K562 (cell line): ENCODE data around the gene PHETA2. TPM values are rescaled to one million over a fixed set of nuclear protein-coding genes. Genes with fewer than 3 reads are reported as not detected.

Experiments
- ATAC-seq: fragments of 200-7000 bp; cut with Tn5 transposase; 3 replicates; pipeline ENCODE4 v1.9.1; 2020; ENCODE audit warnings: moderate library complexity
- BruUV-seq: library from RNA; stranded (reverse); fragments of 400-500 nt; replicated peaks from 2 replicates; lab custom pipeline; 2021; lab: Mats Ljungman, UMichigan
- CTCF ChIA-PET: fragments of 300-600 bp; formaldehyde crosslinking; extraction: SDS; loops from one replicate; lab custom pipeline; 2021; ENCODE audit warnings: low intra/inter-chr PET ratio; lab: Yijun Ruan, JAX
- POLR2A ChIA-PET: fragments of 300-600, 350-650 bp; sonication (Branson Sonifier 250); formaldehyde crosslinking; extraction: SDS; loops from one replicate; lab custom pipeline; 2021; ENCODE audit warnings: antibody characterized with exemption, inconsistent platforms; lab: Yijun Ruan, JAX
- DNase-seq, 4 experiments: peaks; one replicate each; pipeline versions ENCODE4 v3.0.0 to v3.0.0-alpha.2; 2011 to 2018; ENCODE audit warnings: low spot score in 3 of 4, mixed read lengths in 3 of 4; ENCODE audit errors: extremely low read depth in 1 of 4
- FAIRE-seq: peaks from 2 replicates; lab custom pipeline; 2011; peaks lifted over from hg19 to GRCh38; lab: Jason Lieb, UNC
- H2AFZ ChIP-seq: 2 replicates; pipeline ENCODE4 v1.6.0; 2011; ENCODE audit warnings: low read depth, low read length, control low read depth, inconsistent platforms
- H3K27ac ChIP-seq: fragments of 200-600 bp; 3 replicates; pipeline ENCODE4 v1.8.0; 2011; ENCODE audit warnings: low read depth, mild to moderate bottlenecking, control low read depth, inconsistent platforms, low read length, moderate library complexity, mixed read lengths; ENCODE audit errors: extremely low read depth
- H3K27me3 ChIP-seq, 2 experiments: fragments of 300-600 bp in 1 of 2; 2 replicates in 1 of 2; 3 replicates in 1 of 2; pipeline versions ENCODE4 v1.6.0 to v1.8.0; 2011; ENCODE audit warnings: inconsistent platforms in 2 of 2, low read length in 2 of 2, mild to moderate bottlenecking in 1 of 2, mixed read lengths in 1 of 2, moderate library complexity in 1 of 2; ENCODE audit not compliant: control insufficient read depth in 2 of 2, insufficient read depth in 2 of 2
- H3K36me3 ChIP-seq: fragments of 300-600 bp; 3 replicates; pipeline ENCODE4 v1.8.0; 2011; ENCODE audit warnings: mild to moderate bottlenecking, low read length, inconsistent platforms; ENCODE audit not compliant: control insufficient read depth, insufficient read depth
- H3K4me1 ChIP-seq, 2 experiments: fragments of 200-600 bp in 1 of 2; replicated peaks in 1 of 2; 2 replicates in 1 of 2; 3 replicates in 1 of 2; pipeline versions ENCODE4 v1.5.1 to v1.8.0; 2011; ENCODE audit warnings: inconsistent platforms in 2 of 2, low read length in 2 of 2, mild to moderate bottlenecking in 1 of 2, mixed read lengths in 1 of 2, moderate library complexity in 1 of 2; ENCODE audit not compliant: control insufficient read depth in 2 of 2, insufficient read depth in 2 of 2
- H3K4me2 ChIP-seq: 2 replicates; pipeline ENCODE4 v1.6.1; 2011; ENCODE audit warnings: low read length, control low read depth, inconsistent platforms, mixed read lengths; ENCODE audit not compliant: insufficient read depth
- H3K4me3 ChIP-seq: fragments of 200-600 bp; sonication (generic), shearing (Covaris generic); 2 replicates; pipeline ENCODE4 v1.5.1; 2016; ENCODE audit warnings: control low read depth, inconsistent platforms
- H3K79me2 ChIP-seq: fragments of 200-600 bp; 3 replicates; pipeline ENCODE4 v1.8.0; 2011; ENCODE audit warnings: low read length, inconsistent platforms; ENCODE audit not compliant: control insufficient read depth, insufficient read depth
- H3K9ac ChIP-seq, 2 experiments: 2 replicates each; pipeline versions ENCODE4 v1.6.0 to v1.6.1; 2011; ENCODE audit warnings: low read depth in 2 of 2, low read length in 2 of 2, control low read depth in 1 of 2, inconsistent platforms in 1 of 2, mild to moderate bottlenecking in 1 of 2, mixed read lengths in 1 of 2; ENCODE audit not compliant: insufficient read depth in 1 of 2
- H3K9me1 ChIP-seq: one replicate; pipeline ENCODE4 v1.6.0; 2011; ENCODE audit warnings: inconsistent platforms, mild to moderate bottlenecking, low read length, moderate library complexity; ENCODE audit not compliant: control insufficient read depth, insufficient read depth
- H3K9me3 ChIP-seq: replicated peaks from 2 replicates; pipeline ENCODE4 v1.5.1; 2011; ENCODE audit warnings: low read depth, low read length, inconsistent platforms; ENCODE audit not compliant: control insufficient read depth, insufficient read depth
- H4K20me1 ChIP-seq: replicated peaks from 2 replicates; pipeline ENCODE4 v1.6.1; 2011; ENCODE audit warnings: low read length, inconsistent platforms, mixed read lengths; ENCODE audit not compliant: control insufficient read depth, insufficient read depth
- RBFOX2 ChIP-seq: fragments of 200-400 bp; formaldehyde crosslinking; IDR thresholded peaks from 2 replicates; pipeline ENCODE4 v1.6.1; 2017; ENCODE audit warnings: low read depth, mild to moderate bottlenecking, low read length, moderate library complexity
- WGBS: fragments of 100-300 bp; shearing (Covaris generic); methylation state at CpG from one replicate; pipeline ENCODE4 v1.1.6; 2016; ENCODE audit warnings: low coverage, mixed read lengths; ENCODE audit not compliant: insufficient coverage; ENCODE audit errors: missing lambda C conversion rate; 5-methylcytosine and 5-hydroxymethylcytosine counted together
- in situ Hi-C: fragments of 300-500 bp; cut with MboI; formaldehyde crosslinking; loops from 4 replicates; pipeline ENCODE4 v1.15.0; 2018; ENCODE audit warnings: inconsistent platforms, mixed read lengths
- intact Hi-C: fragments of 100-400 bp; cut with micrococcal nuclease; formaldehyde crosslinking; loops from 2 replicates; pipeline ENCODE4 v1.14.2; 2022
- polyA plus RNA-seq, 8 experiments: library from polyadenylated mRNA; depleted of rRNA in 4 of 8; stranded (reverse) in 5 of 8; unstranded in 3 of 8; fragments of >200 nt; fragmentation: Nextera tagmentation in 2 of 8; fragmentation: Illumina TruSeq in 1 of 8; extraction: Ambion mirVana in 2 of 8; extraction: Trizol in 1 of 8; gene quantifications; 2 replicates each; pipeline versions ENCODE4 v1.2.1 to v1.2.3, GENCODE V29; 2011 to 2014; ENCODE audit warnings: inconsistent platforms in 1 of 8, missing spikeins in 1 of 8
- total RNA-seq, 7 experiments: library from RNA; depleted of rRNA in 6 of 7; stranded (reverse); fragments of >200 nt in 6 of 7; fragmentation: Illumina TruSeq in 2 of 7; extraction: Trizol in 2 of 7; gene quantifications; 2 replicates each; pipeline versions ENCODE4 v1.2.1 to v1.2.3, GENCODE V29; 2011 to 2021; ENCODE audit warnings: low replicate concordance in 1 of 7
- TF ChIP-seq, protein P1 (sequence below): sonication (generic); formaldehyde crosslinking; IDR thresholded peaks from 2 replicates; pipeline ENCODE4 v1.8.1; 2022; ENCODE audit warnings: missing genetic modification reagents

PHETA2 gene
- total and polyA plus RNA-seq, 9 of the 15 experiments (the other 6 are each of a cell fraction or from before 2014, with no cell fraction given), result 0.07 to 0.22 (median 0.08) TPM; not detected in 5

DNA sequence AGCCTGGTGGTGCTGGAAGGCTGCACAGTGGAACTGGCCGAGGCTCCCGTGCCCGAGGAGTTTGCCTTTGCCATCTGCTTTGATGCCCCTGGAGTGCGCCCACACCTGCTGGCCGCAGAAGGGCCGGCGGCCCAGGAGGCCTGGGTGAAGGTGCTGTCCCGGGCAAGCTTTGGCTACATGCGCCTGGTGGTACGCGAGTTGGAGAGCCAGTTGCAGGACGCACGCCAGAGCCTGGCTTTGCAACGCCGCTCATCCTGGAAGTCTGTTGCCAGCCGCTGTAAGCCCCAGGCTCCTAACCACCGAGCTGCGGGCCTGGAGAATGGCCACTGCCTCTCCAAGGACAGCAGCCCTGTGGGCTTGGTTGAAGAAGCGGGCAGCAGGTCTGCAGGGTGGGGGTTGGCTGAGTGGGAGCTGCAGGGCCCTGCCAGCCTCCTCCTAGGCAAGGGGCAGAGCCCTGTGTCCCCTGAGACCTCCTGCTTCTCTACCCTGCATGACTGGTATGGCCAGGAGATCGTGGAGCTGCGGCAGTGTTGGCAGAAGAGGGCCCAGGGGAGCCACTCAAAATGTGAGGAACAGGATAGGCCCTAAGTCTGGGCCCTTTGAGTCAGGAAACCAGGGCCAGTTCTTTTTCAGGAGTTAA is 3.6 kb downstream of the PHETA2 start:
- 88% methylated on average over 6 of the region's 21 CpGs for WGBS
- H3K9me3 ChIP-seq, result no peaks in the 10 kb centered on the region
- H3K27ac ChIP-seq, result no peak overlapping the region
- intact Hi-C loops (loop anchor here (10.0 kb wide), 1 partner anchor 113 kb away; the partner anchor contains the start of gene SEPTIN3), in situ Hi-C loops (no loop called here)
- no peaks in the 10 kb centered on the region for H3K9me1 ChIP-seq
- BruUV-seq, result no TSS peak
- 0 out of 2 replicates have a peak, but pooled peaks have one; percentile 15 for TF ChIP-seq RBFOX2
- TF ChIP-seq, protein P1, sequence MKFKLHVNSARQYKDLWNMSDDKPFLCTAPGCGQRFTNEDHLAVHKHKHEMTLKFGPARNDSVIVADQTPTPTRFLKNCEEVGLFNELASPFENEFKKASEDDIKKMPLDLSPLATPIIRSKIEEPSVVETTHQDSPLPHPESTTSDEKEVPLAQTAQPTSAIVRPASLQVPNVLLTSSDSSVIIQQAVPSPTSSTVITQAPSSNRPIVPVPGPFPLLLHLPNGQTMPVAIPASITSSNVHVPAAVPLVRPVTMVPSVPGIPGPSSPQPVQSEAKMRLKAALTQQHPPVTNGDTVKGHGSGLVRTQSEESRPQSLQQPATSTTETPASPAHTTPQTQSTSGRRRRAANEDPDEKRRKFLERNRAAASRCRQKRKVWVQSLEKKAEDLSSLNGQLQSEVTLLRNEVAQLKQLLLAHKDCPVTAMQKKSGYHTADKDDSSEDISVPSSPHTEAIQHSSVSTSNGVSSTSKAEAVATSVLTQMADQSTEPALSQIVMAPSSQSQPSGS (CRISPR knock-in tag), result no peak
- ChIA-PET POLR2A (interaction anchor here (2.0 to 3.8 kb wide), 2 partner anchors 8 to 13 kb away, joined by 5 to 43 read pairs; partner anchors contain the start of gene NDUFA6), CTCF (no interaction called here)
- no peaks in the 10 kb centered on the region for H4K20me1 ChIP-seq
- H3K4me1 ChIP-seq, result peaks cover 11 to 30% of the 10 kb centered on the region in 2 experiments
- no peaks in the 10 kb centered on the region for H3K27me3 ChIP-seq
- peaks cover 15% of the 10 kb centered on the region for H3K79me2 ChIP-seq
- H2AFZ ChIP-seq, result peak overlapping the region; percentile 96; the same call in 1 of the 2 replicates
- no peak for DNase-seq
- peaks cover 8% of the 10 kb centered on the region; the same call in 2 of the 3 replicates for H3K36me3 ChIP-seq
- no peak overlapping the region for H3K4me3 ChIP-seq
- no peak for FAIRE-seq
- no peak overlapping the region for H3K9ac ChIP-seq
- no peak overlapping the region for H3K4me2 ChIP-seq
- ATAC-seq, result no peak
